Neural progenitor cell (in vitro differentiated cells): Measurements from ENCODE around the gene MAGIX. TPM values are rescaled to one million over a fixed set of nuclear protein-coding genes. Genes with fewer than 3 reads are reported as not detected.
A peak's percentile ranks its signal among the peaks of the same experiment; 100 is the strongest.
"Not testable (repeated sequence)": the region's sequence is repeated elsewhere in the genome, so short reads cannot be mapped to it uniquely, and the experiment has no call there.

Experiments used
- DNase-seq: peaks from one replicate; pipeline ENCODE4 v3.0.0-alpha.2; 2016; ENCODE audit warnings: low spot score
- H2AFZ ChIP-seq: fragments of 200-600 bp; sonication (generic); replicated peaks from 2 replicates; pipeline ENCODE4 v1.6.1; 2016; ENCODE audit warnings: antibody characterized with exemption
- H3F3A ChIP-seq: fragments of 200-600 bp; sonication (generic); 2 replicates; pipeline ENCODE4 v1.6.1; 2016; ENCODE audit warnings: antibody characterized with exemption, low read depth
- H3K27ac ChIP-seq: fragments of 200-600 bp; sonication (generic); 2 replicates; pipeline ENCODE4 v1.5.1; 2016; ENCODE audit warnings: mild to moderate bottlenecking
- H3K27me3 ChIP-seq: fragments of 200-600 bp; sonication (generic); 2 replicates; pipeline ENCODE4 v1.6.1; 2016; ENCODE audit warnings: mild to moderate bottlenecking, moderate library complexity
- H3K36me3 ChIP-seq: fragments of 200-600 bp; sonication (generic); 2 replicates; pipeline ENCODE4 v1.5.1; 2016
- H3K4me1 ChIP-seq: fragments of 200-600 bp; sonication (generic); 2 replicates; pipeline ENCODE4 v1.6.1; 2016; ENCODE audit warnings: mixed run types
- H3K4me2 ChIP-seq: fragments of 200-600 bp; sonication (generic); 2 replicates; pipeline ENCODE4 v1.6.1; 2016
- H3K4me3 ChIP-seq: fragments of 200-600 bp; sonication (generic); 2 replicates; pipeline ENCODE4 v1.5.1; 2016
- H3K79me2 ChIP-seq: fragments of 200-600 bp; sonication (generic); 2 replicates; pipeline ENCODE4 v1.6.1; 2016; ENCODE audit warnings: low read depth
- H3K9ac ChIP-seq: fragments of 200-600 bp; sonication (generic); 2 replicates; pipeline ENCODE4 v1.6.1; 2016
- H3K9me3 ChIP-seq: fragments of 200-600 bp; sonication (generic); 2 replicates; pipeline ENCODE4 v1.5.1; 2016; ENCODE audit warnings: low read depth
- H4K20me1 ChIP-seq: fragments of 200-600 bp; sonication (generic); 2 replicates; pipeline ENCODE4 v1.6.1; 2016; ENCODE audit warnings: low read depth
- H3K27ac Mint-ChIP-seq: 3 replicates; pipeline ENCODE4 v1.8.0; 2021; ENCODE audit warnings: mixed read lengths
- H3K27me3 Mint-ChIP-seq: 2 replicates; pipeline ENCODE4 v1.8.0; 2022; ENCODE audit warnings: low read depth, mild to moderate bottlenecking, inconsistent platforms, moderate library complexity, mixed read lengths; ENCODE audit not compliant: insufficient read depth
- H3K36me3 Mint-ChIP-seq: 3 replicates; pipeline ENCODE4 v1.8.0; 2021; ENCODE audit warnings: mixed read lengths
- H3K4me1 Mint-ChIP-seq: 3 replicates; pipeline ENCODE4 v1.8.0; 2021; ENCODE audit warnings: mixed read lengths
- H3K4me3 Mint-ChIP-seq: 3 replicates; pipeline ENCODE4 v1.8.0; 2021; ENCODE audit warnings: mild to moderate bottlenecking, moderate library complexity, mixed read lengths
- H3K9me3 Mint-ChIP-seq: 3 replicates; pipeline ENCODE4 v1.8.0; 2020; ENCODE audit warnings: mixed read lengths
- EZH2 ChIP-seq: fragments of 200-600 bp; sonication (generic); IDR thresholded peaks from 2 replicates; pipeline ENCODE4 v1.6.1; 2017; ENCODE audit warnings: antibody characterized with exemption, mild to moderate bottlenecking, moderate library complexity
- EZH2phosphoT487 ChIP-seq: fragments of 200-600 bp; sonication (generic); IDR thresholded peaks from 2 replicates; pipeline ENCODE4 v1.6.1; 2017; ENCODE audit warnings: antibody characterized with exemption
- total RNA-seq: library from RNA; depleted of rRNA; stranded (reverse); fragments of >200 nt; gene quantifications from 2 replicates; pipeline ENCODE4 v1.2.3, GENCODE V29; 2015; ENCODE audit warnings: low replicate concordance
- TF ChIP-seq, protein P1 (sequence below): fragments of 200-600 bp; sonication (generic); IDR thresholded peaks from 2 replicates; pipeline ENCODE4 v1.5.1; 2017; ENCODE audit warnings: antibody characterized with exemption, mild to moderate bottlenecking

The MAGIX gene
- total RNA-seq, 1 donor from 2014 or later = 1.5 TPM

DNA sequence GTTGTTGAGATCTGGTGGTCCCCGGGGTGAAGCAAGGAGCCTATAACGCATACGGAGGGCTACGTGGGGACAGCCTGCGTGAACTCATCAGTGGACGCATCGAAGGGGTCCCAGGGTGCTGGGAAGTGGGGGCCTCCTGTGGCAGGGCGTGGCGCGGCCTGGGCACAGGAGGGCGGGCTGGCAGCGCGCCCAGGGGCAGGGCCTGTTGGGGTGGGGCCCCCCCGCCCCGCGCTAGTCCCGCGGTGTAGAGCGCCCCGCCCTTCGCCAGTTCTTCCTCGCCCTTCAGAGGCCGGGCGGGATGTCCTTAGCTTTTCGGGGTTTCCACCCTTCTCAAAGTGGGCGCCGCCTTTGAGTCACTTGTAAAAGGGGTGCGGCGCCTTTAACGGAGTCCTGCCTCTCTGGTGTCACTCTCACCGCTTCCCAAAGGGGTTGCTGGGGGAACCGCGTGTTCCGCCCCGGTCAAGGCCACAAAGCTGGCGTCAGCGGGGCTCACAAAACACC lies 9.8 kb downstream of the MAGIX start:
- DNase-seq = no peak

DNA sequence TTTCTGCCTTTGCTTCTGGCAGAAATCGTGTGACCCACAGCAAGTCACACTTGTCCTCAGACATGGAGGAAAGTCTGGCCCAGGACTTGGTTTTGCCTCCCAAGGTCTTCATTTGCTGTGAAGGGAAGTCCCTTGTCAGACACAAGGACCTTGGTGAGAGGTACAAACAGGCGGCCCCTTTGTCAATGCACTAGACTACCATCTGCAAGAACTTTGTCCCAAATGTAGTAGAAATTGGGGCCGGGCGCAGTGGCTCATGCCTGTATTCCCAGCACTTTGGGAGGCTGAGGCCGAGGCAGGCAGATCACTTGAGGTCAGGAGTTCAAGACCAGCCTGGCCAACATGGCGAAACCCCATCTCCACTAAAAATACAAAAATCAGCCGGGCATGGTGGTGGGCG lies 11.0 kb downstream of the MAGIX start:
- not testable (repeated sequence) for H3K27ac ChIP-seq, H3K4me3 Mint-ChIP-seq, H4K20me1 ChIP-seq, H3K4me2 ChIP-seq, H3K79me2 ChIP-seq, DNase-seq, H3K4me1 Mint-ChIP-seq, H3K36me3 Mint-ChIP-seq, H3F3A ChIP-seq, H2AFZ ChIP-seq, H3K9ac ChIP-seq, H3K4me3 ChIP-seq, H3K9me3 ChIP-seq, H3K27ac Mint-ChIP-seq, H3K4me1 ChIP-seq, H3K36me3 ChIP-seq
- Mint-ChIP-seq H3K27me3 (peaks cover 22% of the 10 kb centered on the region), H3K9me3 (peaks cover 34% of the 10 kb centered on the region)
- H3K27me3 ChIP-seq = peaks cover 39% of the 10 kb centered on the region

More for the DNA sequence above, 9.8 kb downstream of the MAGIX start:
- H3K27ac ChIP-seq = no peak overlapping the region
- H3K9ac ChIP-seq = no peak overlapping the region
- H3K36me3 Mint-ChIP-seq = peaks cover 7% of the 10 kb centered on the region
- H3K27me3 ChIP-seq = peaks cover 46% of the 10 kb centered on the region
- no peaks in the 10 kb centered on the region for H4K20me1 ChIP-seq
- peaks cover 4% of the 10 kb centered on the region for H3K4me1 Mint-ChIP-seq
- H3K27ac Mint-ChIP-seq = no peak overlapping the region
- no peaks in the 10 kb centered on the region for H3K36me3 ChIP-seq
- peaks cover 34% of the 10 kb centered on the region for H3K9me3 Mint-ChIP-seq
- H3K4me3 Mint-ChIP-seq = peak overlapping the region; percentile 73
- TF ChIP-seq EZH2phosphoT487 (peak; percentile 28), EZH2 (no peak)
- TF ChIP-seq, protein P1, sequence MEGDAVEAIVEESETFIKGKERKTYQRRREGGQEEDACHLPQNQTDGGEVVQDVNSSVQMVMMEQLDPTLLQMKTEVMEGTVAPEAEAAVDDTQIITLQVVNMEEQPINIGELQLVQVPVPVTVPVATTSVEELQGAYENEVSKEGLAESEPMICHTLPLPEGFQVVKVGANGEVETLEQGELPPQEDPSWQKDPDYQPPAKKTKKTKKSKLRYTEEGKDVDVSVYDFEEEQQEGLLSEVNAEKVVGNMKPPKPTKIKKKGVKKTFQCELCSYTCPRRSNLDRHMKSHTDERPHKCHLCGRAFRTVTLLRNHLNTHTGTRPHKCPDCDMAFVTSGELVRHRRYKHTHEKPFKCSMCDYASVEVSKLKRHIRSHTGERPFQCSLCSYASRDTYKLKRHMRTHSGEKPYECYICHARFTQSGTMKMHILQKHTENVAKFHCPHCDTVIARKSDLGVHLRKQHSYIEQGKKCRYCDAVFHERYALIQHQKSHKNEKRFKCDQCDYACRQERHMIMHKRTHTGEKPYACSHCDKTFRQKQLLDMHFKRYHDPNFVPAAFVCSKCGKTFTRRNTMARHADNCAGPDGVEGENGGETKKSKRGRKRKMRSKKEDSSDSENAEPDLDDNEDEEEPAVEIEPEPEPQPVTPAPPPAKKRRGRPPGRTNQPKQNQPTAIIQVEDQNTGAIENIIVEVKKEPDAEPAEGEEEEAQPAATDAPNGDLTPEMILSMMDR = no peak
- no peak overlapping the region for H2AFZ ChIP-seq
- H3K4me1 ChIP-seq = peaks cover 4% of the 10 kb centered on the region
- H3F3A ChIP-seq = no peaks in the 10 kb centered on the region
- H3K4me2 ChIP-seq = peak overlapping the region; percentile 76
- no peaks in the 10 kb centered on the region for H3K79me2 ChIP-seq
- H3K4me3 ChIP-seq = peak overlapping the region; percentile 37
- no peaks in the 10 kb centered on the region for H3K9me3 ChIP-seq
- H3K27me3 Mint-ChIP-seq = peaks cover 28% of the 10 kb centered on the region

DNA sequence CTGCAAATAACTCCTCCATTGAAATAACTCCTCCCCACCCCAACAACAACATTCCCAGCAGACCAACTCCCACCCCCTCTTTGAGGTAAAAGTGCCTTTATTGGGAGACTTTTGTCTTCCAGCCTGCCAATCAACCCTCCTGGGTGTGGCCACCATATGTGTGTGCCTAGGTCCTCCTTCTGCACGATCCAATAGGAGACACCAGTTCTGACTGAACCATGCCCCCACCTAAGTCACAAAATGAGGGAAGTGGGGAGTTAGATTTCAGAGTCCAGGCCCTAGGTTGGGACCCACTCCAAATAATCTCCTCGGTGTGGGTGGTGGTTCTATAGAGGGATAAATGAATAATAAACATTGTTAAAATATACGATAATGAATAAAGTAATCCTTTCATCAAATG lies 12.2 kb downstream of the MAGIX start:
- Histone ChIP-seq H3K36me3 (no peaks in the 10 kb centered on the region), H3K79me2 (no peaks in the 10 kb centered on the region), H3K9me3 (no peaks in the 10 kb centered on the region), H3K9ac (no peak overlapping the region), H3K27me3 (peaks cover 37% of the 10 kb centered on the region), H3F3A (no peaks in the 10 kb centered on the region), H4K20me1 (no peaks in the 10 kb centered on the region), H3K4me1 (no peaks in the 10 kb centered on the region), H3K4me3 (no peak overlapping the region), H3K4me2 (no peak overlapping the region), H2AFZ (no peak overlapping the region), H3K27ac (no peak overlapping the region)
- Mint-ChIP-seq H3K36me3 (peaks cover 10% of the 10 kb centered on the region), H3K4me1 (no peaks in the 10 kb centered on the region), H3K27ac (no peak overlapping the region), H3K27me3 (peaks cover 25% of the 10 kb centered on the region), H3K9me3 (peaks cover 37% of the 10 kb centered on the region), H3K4me3 (peak overlapping the region; percentile 28)
- DNase-seq = no peak
- TF ChIP-seq, protein P1 = no peak
- TF ChIP-seq EZH2phosphoT487 (no peak), EZH2 (no peak)

DNA sequence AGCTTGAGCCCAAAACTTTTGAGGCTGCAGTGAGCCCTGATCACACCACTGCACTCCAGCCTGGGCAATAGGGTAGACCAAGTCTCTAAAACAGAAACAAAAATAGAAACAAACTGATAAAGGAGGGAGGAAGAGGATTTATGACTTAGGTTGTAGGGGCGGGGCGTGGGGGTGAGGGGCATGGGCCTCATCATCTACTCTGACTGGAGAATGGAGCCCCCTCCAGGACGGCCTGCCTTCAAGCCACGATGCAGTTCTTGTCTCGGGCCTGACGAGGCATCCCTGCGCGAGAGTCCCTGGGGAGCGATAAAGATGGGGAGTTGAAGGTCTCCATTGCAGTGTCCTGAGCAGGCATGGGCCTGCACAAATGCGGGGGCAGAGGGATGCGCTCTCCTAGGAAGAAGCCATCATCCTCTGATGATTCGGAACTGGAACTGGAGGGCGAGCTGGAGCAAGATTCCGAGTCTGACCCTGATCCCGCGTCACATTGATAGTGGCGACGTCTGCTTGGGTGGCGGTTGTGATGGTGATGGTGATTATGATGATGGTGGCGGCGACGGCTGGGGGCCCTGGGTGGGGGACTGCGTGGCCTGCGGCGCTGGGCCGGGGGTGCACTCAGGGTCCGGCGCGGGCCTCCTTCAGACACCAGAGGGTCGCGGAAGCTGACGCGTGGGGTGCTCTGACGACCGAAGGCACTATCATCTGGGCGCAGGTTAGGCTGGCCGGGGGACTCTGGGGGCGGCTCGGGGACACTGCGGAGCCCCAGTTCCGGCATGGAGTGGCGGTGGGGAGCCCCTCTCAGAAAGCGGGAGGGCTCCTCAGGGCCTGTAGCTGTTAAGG lies 13.1 kb downstream of the MAGIX start:
- no peaks in the 10 kb centered on the region for H3K4me1 ChIP-seq
- TF ChIP-seq EZH2 = no peak
- no peak for TF ChIP-seq EZH2phosphoT487
- TF ChIP-seq, protein P1 = no peak
- H3K9ac ChIP-seq = no peak overlapping the region
- peaks cover 28% of the 10 kb centered on the region for H3K27me3 ChIP-seq
- no peak overlapping the region for H3K4me2 ChIP-seq
- no peaks in the 10 kb centered on the region for H3K79me2 ChIP-seq
- H3K9me3 Mint-ChIP-seq = peaks cover 42% of the 10 kb centered on the region
- no peaks in the 10 kb centered on the region for H4K20me1 ChIP-seq
- no peaks in the 10 kb centered on the region for H3F3A ChIP-seq
- H3K27ac Mint-ChIP-seq = no peak overlapping the region
- no peak overlapping the region for H3K4me3 ChIP-seq
- peak overlapping the region; percentile 50 for H3K4me3 Mint-ChIP-seq
- H3K36me3 ChIP-seq = no peaks in the 10 kb centered on the region
- H2AFZ ChIP-seq = no peak overlapping the region
- peaks cover 25% of the 10 kb centered on the region for H3K27me3 Mint-ChIP-seq
- DNase-seq = no peak
- H3K9me3 ChIP-seq = no peaks in the 10 kb centered on the region
- H3K4me1 Mint-ChIP-seq = no peaks in the 10 kb centered on the region
- H3K27ac ChIP-seq = no peak overlapping the region
- peaks cover 10% of the 10 kb centered on the region for H3K36me3 Mint-ChIP-seq
